Fibroblast of pulmonary artery (primary cell): ENCODE data around the gene TTC34.

Source experiments
- DNase-seq: peaks from one replicate; pipeline ENCODE4 v3.0.0-alpha.2; 2010; ENCODE audit warnings: low read depth
- H3K4me3 ChIP-seq: replicated peaks from 2 replicates; pipeline ENCODE4 v1.5.1; 2011; ENCODE audit warnings: low read depth, mild to moderate bottlenecking, control low read depth, low read length, moderate library complexity
- TF ChIP-seq, protein P1 (sequence below): IDR thresholded peaks from 2 replicates; pipeline ENCODE4 v1.5.1; 2011; ENCODE audit warnings: mild to moderate bottlenecking, control low read depth, low read length, inconsistent platforms; ENCODE audit errors: missing control alignments

TTC34 gene

DNA sequence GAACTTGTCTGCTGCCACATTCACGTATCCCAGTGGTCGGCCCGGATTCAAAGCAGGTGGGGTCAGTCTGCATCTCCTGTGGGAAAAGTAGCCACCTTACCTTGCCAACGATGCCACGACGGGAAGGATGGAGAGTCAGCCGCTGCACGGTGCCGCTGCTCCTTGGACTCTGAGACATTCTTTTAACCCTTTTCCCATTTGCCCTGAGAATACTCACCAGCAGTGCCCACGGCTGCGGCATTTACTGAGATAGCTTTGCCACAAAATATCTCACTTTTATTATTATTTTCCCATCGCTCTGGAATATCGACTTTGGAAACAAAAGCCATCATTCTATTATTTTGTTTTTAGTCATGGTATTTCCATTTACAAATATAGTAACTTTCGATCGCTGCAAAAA, 15.3 kb upstream of the TTC34 start:
- TF ChIP-seq, protein P1, sequence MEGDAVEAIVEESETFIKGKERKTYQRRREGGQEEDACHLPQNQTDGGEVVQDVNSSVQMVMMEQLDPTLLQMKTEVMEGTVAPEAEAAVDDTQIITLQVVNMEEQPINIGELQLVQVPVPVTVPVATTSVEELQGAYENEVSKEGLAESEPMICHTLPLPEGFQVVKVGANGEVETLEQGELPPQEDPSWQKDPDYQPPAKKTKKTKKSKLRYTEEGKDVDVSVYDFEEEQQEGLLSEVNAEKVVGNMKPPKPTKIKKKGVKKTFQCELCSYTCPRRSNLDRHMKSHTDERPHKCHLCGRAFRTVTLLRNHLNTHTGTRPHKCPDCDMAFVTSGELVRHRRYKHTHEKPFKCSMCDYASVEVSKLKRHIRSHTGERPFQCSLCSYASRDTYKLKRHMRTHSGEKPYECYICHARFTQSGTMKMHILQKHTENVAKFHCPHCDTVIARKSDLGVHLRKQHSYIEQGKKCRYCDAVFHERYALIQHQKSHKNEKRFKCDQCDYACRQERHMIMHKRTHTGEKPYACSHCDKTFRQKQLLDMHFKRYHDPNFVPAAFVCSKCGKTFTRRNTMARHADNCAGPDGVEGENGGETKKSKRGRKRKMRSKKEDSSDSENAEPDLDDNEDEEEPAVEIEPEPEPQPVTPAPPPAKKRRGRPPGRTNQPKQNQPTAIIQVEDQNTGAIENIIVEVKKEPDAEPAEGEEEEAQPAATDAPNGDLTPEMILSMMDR, result no peak
- H3K4me3 ChIP-seq, result no peak overlapping the region
- no peak for DNase-seq

DNA sequence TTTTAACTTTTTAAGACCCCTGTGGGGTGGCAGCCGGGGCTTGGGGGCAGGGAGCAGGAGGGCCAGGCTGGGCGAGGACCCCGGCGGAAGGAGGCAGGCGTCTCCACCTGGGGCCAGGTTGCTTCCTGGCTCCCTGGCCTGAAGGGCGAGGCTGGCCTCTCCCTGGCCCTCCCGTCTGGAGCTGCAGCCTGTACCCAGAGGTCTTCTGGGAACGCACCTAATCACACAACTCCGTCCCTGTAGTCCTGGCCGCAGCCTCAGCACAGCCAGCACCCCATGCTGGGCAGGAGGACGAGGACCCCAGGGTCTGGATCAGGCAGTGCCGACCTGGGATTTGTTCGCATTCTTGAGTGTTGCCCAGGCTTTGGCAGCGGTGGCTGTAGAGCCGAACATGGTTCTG, 14.1 kb upstream of the TTC34 start:
- DNase-seq, result no peak
- TF ChIP-seq, protein P1, result no peak
- no peak overlapping the region for H3K4me3 ChIP-seq

DNA sequence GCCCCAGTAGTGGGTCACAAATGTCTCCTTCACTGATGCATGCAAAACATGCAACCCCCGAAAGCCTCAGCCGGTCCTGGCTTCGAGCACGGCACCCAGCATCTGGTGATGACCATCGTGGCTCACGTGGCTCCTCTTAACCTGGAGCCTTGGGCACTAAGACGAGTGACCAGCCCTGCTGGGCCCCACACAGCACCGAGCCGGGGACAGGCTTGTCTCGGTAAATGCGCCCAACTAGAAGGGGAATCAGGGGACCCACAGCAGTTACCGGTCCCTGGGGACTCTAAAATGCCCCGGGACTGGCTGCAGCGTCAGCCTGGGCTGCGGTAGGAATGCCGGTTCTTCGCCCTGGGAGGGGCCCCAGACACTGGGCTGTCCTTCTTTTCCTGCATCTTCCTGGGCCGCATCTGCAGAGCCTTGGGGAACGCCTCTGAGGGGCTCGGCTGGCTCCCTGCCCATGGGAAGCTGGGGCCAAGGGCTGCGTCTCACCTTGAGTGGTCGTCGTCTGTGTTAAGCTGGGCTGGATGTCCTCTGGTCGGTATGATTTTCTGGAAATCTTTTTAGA, 13.1 kb upstream of the TTC34 start:
- no peak overlapping the region for H3K4me3 ChIP-seq
- TF ChIP-seq, protein P1, result no peak
- no peak for DNase-seq

DNA sequence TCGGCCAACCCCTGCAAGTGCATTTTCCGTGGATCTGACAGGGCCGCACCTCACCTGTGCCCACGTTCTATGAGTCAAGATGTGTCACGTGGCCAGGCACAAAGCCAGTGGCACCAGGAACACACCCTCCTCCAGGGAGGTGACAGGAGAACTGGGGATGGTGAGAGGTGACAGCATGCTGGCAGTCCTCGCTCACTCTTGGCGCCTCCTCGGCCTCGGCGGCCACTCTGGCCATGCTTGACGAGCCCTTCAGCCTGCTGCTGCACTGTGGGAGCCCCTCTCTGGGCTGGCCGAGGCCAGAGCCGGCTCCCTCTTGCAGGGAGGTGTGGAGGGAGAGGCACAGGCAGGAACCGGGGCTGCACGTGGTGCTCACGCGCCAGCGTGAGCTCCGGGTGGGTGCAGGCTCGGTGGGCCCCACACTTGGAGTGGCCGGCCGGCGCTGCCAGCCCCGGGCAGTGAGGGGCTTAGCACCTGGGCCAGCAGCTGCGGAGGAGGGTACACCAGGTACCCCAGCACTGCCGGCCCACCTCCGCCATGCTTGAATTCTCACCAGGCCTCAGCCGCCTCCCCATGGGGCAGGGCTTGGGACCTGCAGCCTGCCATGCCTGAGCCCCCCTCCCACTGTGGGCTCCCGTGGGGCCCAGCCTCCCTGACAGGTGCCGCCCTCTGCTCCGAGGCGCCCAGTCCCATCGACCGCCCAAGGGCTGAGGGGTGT, 11.6 kb upstream of the TTC34 start:
- DNase-seq, result no peak
- TF ChIP-seq, protein P1, result no peak
- H3K4me3 ChIP-seq, result no peak overlapping the region

DNA sequence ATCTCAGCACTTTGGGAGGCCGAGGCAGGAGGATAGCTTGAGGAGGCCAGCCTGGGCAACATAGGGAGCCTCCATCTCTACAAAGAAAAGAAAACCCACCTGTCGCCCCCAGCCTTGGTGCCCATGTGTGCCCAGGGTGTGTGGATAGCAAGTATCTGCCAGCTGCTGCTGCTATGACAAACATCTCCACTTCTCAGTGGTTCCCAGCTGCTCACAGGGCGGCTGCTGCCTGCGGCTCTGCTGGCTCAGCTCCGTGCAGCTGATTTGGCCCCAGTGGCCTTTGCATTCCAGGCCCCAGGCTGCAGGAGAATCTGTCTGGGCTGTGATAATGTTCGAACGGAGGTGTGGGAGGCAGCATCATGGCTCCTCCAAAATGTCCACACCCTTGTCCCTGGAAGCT, 10.6 kb upstream of the TTC34 start:
- H3K4me3 ChIP-seq, result no peak overlapping the region
- no peak for DNase-seq
- TF ChIP-seq, protein P1, result no peak

DNA sequence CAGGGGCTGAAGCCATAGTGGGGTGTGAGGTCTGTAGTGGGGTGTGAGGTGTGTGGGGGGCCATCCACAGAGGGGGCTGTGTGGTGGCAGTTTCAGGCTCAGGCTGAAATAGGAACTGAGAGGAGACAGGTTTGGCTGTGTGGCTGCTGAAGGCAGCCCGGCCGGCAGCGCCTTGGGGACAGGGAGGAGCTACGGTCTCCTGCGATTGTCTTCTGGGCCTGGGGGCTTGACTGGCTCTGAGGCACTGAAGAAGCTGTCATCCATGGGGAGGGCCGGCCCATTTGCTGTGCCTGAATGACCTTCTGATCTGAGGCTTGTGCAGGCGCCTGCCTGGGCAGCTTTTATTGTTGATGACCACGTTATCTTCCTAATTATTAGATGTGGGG, 10.0 kb upstream of the TTC34 start:
- DNase-seq, result no peak
- no peak overlapping the region for H3K4me3 ChIP-seq
- TF ChIP-seq, protein P1, result no peak
